Endometrial microvascular endothelial cells (primary cell): Measurements from ENCODE around the gene AFG3L2. TPM values are rescaled to one million over a fixed set of nuclear protein-coding genes. Genes with fewer than 3 reads are reported as not detected.
"Not testable (repeated sequence)": the region's sequence is repeated elsewhere in the genome, so short reads cannot be mapped to it uniquely, and the experiment has no call there.

Experiments
- in situ Hi-C: cut with HindIII; loops from 2 replicates; pipeline ENCODE4 v1.10.0; 2017; ENCODE audit warnings: low sequenced_read_pairs, low pct_unique_long_range_greater_than_20kb; ENCODE audit errors: inconsistent ontology term
- total RNA-seq: library from RNA; depleted of rRNA; stranded (reverse); fragments of >200 nt; gene quantifications from one replicate; pipeline ENCODE4 v1.2.3, GENCODE V29; 2015; ENCODE audit errors: inconsistent ontology term

Gene AFG3L2
- total RNA-seq, 1 donor from 2014 or later, result 50.6 TPM

DNA sequence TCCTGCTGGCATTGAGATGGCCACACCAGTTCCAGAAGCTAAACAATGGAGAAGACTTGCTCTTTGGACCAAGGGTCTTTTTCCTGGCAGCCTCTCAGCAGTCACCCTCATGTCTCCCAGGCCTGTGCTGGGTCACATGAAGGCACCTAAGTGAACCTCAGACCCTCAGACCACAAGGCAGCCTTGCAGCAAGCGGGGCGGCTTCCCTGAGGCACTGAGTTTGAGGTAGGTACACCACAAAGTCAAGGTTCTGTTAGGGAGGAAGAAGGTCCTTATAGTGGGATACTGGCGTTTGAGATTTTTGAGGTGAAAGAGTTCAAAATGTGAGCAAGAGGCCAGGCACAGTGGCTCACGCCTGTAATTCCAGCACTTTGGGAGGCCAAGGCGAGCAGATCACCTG, 22.2 kb upstream of the AFG3L2 start:
- in situ Hi-C loops, result no loop called here

DNA sequence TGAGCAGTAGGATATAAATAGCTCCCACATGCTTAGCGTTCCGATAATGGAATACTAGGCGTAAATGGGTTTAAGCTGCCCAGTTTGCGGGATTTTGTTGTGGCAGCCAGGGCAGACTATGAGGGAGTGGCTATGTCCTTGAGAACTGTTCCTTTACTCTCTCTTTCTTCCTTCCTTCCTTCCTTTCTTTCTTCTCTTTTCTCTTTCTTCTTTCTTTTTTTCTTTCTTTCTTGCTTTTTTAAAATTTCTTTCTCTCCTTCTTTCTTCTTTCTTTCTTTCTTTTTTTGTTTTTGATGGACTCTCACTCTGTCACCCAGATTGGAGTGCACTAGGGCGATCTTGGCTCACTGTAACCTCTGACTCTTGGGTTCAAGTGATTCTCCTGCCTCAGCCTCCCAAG, 21.6 kb upstream of the AFG3L2 start:
- in situ Hi-C loops, result no loop called here

DNA sequence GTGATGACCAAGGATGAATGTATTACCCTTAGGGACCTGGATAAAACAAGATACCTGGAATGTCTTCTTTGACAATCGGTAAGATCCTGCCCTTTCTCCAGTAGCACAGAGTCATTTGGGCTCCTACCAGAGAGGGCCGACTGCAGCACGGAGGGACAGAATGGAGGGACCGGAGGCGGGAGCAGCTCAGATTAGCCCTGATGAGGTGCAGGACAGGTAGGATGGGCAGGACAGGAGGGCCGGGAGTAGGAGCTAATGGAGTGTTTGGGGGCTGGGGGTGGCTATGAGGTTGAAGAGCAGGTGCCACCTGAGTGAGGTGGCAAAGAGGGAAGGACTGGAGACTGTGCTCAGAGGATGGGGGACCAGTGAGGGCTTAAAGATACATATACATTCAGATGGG, 20.8 kb upstream of the AFG3L2 start:
- in situ Hi-C loops, result no loop called here

DNA sequence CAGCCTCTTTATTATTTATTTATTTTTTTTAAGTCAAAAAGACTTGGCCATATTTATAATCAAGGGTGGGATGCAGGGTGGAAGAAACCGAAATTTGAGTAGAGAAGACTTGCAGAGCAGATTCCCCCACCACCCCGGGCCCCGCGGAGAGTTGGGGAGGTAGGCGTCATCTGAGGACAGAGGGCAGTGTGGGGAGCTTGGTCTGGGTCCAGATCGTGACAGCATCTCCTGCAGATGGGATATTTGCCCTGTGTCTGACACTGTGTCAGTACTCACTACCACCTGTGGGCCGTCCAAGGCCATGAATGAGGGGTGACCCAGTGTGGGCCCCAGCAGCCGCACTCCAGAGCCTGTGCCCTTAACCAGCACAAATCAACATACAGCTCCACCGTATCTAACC, 20.2 kb upstream of the AFG3L2 start:
- in situ Hi-C loops, result no loop called here

DNA sequence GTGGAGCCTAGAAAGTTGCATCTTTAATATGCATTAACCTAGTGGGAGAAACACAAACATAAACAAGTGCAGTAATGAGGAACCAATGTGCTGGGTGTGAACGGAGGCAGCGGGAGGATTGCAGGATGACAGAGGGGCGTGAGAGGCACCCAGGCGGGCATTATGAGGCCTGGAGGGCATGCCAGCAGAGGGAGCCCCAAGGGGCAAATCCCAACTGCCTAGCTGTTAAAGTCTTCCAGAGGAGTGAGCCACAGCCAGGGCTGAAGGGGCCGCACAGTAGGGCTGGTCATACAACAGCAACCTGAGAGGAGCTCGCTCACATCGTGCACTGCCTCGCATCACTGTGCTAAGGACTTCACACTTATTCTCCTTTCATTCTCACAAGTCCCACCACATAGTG, 17.4 kb upstream of the AFG3L2 start:
- in situ Hi-C loops, result no loop called here

DNA sequence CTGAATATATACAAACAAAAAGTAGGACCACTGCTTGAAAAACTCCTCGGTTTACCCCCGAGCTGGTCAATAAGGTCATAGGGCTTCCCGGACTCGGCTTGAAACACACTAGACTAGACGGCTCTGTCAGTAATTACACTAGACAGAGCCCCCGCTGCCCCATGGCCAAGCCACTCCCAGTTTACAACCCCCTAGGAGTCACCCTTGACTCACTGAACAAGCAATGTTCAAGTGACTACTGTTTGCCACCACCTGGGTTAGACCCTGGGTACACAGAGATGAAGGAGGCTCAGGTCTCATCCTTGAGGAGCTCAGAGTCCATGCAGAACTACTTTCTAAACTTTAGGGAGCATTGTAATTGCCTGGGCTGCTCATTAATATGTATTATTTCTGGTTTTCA, 17.0 kb upstream of the AFG3L2 start:
- in situ Hi-C loops, result no loop called here

DNA sequence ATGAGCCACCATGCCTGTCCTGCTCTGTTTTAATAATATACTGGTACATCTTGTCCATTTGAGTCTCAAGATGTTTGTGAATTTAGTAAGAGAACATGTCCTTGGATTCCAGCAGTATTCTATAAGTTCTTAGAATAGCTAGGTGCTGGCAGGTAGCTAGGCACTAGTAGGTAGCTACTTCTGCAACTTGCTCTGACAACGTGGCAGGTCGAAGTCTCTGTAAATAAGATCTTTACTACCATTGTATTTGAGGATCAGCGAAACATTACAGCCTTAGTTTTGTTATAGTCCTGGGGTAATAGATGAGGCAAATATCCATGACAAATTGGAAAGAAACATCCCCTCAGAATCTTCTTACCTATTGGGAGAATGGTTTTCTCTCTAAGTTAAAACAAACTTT, 16.5 kb upstream of the AFG3L2 start:
- in situ Hi-C loops, result no loop called here

DNA sequence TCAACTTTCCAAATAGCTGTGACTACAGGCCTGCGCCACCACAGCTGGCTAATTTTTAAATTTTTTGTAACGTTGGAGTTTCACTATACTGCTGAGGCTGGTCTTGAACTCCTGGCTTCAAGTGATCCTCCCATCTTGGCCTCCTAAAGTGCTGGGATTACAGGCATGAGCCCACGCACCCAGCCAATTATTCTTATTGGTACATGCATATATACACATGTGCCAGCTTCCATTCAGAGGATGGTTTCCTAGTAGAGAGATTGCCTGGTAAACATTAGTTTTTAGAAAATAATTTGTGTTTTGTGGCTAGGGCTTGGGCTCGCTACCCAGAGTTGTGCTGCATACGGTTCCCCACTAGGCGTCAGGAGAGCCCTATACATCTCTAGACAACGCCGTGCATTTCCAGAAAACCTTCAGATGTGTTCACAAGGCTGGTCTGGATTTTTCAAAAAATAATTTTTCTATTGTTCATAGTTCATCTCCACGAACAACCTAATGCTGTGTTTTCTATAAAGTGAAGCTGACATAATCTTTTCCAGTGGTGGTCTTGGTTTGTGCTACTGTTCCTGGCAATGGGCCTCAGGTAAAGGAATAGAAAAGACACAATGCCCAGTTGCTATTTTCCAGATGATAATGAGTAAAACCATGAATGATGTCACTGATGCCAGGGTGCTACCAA, 14.6 kb upstream of the AFG3L2 start:
- in situ Hi-C loops, result no loop called here

DNA sequence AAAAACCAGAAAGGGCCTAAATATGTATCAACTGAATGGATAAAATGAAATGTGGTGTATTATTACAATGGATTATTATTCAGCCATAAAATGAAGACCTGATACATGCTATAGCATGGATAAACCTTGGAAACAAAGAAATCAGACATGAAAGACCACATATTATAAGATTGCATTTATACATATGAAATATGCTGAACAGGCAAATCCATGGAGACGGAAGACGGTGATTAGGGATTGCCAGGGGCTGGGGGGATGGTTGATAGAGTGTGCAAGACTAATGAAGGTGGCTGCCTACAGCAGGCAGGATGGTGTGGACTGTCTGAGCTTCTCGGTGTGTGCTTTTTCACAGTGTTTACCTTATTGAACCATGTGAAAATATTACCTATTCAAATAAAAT, 11.4 kb upstream of the AFG3L2 start:
- in situ Hi-C loops, result no loop called here

DNA sequence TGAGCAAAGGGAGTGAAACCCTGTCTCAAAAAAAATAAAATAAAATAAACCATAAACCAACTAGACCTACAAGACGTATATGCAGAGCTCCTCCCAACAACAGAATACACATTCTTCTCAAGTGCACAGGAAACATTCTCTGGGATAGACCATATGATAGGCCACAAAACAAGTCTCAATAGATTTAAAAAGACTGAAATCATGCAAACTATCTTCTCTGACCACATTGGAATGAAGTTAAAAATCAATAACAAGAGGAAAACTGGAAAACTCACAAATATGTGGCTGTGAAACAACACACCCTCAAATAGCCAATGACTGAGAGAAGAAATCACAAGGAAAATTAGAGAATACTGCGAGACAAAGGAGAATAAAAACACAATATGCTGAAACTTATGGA, 7.2 kb upstream of the AFG3L2 start:
- in situ Hi-C loops, result no loop called here

DNA sequence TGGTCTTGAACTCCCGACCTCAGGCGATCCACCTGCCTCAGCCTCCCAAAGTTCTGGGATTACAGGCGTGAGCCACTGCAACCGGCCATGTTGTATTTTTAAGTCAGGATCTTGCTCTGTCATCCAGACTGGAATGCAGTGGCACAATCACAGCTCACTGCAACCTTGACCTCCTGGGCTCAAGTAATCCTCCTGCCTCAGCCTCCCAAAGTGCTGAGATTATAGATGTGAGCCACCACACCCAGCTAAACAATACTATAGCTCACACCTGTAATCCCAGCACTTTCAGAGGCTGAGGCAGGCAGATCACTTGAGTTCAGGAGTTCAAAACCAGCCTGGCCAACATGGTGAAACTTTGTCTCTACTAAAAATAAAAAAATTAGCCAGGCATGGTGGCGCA, 6.7 kb upstream of the AFG3L2 start:
- in situ Hi-C loops, result not testable (repeated sequence)

DNA sequence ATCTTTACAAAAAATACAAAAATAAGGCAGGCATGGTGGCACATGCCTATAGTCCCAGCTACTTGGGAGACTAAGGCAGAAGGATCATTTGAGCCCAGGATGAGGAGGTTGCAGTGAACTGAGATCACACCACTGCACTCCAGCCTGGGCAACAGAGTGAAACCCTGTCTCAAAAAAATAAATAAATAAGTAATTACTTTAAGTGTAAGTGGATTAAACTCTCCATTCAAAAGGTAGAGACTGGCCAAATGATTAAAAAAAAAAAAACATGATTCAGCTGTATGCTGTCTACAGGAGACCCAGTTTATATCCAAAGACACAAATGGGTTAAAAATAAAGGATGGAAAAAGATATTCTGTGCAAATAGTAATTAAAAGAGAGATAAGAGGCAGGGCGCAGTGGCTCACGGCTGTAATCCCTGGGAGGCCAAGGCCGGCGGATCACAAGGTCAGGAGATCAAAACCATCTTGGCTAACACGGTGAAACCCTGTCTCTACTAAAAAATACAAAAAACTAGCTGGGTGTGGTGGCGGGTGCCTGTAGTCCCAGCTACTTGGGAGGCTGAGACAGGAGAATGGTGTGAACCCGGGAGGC, 5.3 kb upstream of the AFG3L2 start:
- in situ Hi-C loops, result not testable (repeated sequence)

DNA sequence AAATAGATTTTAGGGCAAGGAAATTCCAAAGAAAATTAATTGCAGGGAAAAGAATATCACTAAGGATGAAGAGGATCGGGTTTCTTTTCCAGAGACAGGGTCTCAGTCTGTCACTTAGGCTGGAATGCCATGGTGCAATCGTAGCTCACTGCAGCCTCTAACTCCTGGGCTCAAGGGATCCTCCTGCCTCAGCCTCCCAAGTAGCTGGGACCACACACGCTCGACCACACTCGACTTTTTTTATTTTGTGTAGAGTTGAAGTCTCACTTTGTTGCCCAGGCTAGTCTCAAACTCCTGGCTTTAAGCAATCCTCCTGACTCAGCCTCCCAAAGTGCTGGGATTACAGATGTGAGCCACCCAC, 1.2 kb upstream of the AFG3L2 start:
- in situ Hi-C loops, result not testable (repeated sequence)

DNA sequence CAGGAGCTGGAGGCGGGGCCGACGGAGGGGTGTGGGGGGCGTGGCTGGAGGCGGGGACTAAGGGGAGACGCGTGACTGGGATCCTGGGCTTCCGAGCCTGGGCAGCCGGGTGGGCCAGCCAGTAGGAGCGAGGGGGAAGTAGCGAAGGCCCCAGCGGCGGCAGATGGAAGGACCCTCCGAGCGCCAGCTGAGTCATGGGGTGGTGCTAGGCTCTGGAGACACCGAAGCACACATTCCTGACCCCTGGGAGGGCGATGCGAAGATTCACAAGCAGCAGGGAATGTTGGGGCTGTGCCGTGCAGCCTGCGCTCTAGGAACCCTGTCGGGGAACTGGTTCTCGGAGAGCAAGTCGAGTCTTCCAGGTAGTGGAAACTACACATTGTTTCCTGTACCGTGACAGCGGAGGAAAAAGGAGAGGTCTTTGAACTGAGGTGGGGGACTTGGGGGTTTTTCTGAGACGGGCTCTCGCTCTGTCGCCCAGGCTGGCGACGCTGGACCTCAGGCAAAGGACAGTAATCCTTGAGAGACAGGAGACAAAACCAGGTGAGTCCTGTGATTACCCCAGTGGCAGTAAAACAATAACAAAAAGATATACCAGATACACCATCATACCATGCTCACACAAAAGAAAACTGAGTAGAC, 650 bp upstream of the AFG3L2 start:
- in situ Hi-C loops, result no loop called here

DNA sequence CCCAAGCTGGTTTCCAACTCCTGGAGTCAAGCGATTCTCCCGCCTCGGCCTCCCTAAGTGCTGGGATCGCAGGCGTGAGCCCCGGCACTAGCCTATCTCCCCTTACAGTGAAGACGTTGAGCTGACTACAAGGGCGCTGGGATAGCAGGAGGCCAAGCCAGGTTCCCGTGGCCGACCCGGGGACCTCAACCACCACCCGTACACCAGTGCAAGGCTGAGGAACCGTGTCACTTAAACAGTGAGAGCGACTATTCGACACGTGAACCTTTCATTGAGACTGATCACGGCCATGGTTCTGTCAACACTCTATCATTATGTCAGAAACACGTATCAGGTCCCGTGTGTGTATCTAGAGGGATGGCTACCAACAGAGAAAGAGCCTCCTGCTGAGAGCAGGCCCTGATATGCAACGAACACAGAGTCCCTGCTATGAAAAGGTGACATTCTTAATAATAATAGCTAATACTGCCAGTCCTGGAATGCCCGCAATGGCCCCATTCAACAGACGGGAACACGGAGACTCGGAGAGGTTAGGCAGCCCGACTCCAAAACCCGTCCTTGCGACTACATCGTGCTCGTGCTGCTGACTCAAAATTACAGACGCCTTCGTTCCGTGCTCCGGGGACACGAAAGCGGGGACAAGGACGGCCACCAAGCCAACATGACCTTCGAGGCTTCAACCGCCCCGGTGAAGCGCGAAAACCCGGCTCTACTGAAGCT, 833 bp downstream of the AFG3L2 start:
- in situ Hi-C loops, result no loop called here

DNA sequence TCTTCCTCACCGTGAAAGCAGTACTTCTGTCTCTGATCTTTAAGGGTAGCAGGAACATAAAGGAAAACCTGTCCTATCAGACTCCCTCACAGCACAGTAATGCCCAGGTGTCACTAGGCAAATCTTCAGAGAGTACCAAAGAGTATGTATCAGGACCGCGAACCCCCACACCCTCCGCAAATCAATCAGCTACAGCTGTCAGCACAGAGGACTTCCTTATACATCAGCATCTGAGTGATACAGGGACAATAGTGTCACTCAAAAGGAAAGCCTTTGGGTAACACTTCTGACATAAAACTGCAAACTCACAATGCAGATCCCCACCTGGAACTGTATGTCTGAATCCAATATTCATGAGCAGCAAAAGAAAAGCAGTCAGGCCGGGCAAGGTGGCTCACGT, 2.6 kb downstream of the AFG3L2 start:
- in situ Hi-C loops, result no loop called here

DNA sequence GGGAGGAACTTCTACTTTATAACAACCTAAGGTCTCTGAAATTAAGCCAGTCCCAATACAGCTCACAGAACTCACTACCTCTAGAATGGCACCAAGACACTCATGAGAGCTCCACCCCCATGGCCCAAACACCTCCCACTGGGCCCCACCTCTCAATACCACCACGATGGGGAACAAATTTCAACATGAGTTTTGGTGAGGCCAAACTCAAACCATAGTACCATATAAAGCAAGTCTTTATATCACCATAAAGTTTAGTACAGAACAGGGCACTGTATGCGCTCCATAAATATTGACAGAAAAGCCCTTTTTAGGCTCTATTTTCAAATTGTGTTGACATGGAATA, 3.3 kb downstream of the AFG3L2 start:
- in situ Hi-C loops, result no loop called here

DNA sequence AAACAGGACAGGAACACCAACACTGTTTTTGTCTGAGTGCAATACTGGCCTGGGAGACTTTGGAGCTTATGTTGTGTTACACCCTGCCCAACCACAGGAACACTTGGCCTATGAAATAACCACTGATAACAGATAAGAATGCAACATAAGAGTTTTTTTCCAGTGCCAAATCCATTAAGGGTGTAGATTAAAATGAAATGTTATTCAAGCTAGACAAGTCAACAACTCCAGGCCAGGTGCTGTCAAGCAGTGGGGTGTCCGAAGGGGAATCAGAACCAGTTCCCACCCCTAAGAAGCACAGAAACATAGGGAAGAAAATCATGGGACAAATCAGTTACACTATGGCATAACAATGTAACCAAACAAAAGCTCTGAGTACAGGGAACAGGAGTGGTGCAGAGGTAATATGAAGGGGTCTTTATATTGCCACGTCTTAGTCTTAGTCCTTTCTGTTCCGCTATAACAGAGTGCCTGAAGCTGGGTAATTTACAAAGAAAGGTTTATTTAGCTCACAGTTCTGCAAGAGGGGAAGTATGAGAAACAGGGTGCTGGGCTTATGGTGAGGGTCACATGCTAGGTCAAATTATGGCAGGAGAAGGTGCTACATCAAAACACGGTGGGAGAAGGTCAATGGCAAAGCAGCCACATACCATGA, 3.8 kb downstream of the AFG3L2 start:
- in situ Hi-C loops, result no loop called here

DNA sequence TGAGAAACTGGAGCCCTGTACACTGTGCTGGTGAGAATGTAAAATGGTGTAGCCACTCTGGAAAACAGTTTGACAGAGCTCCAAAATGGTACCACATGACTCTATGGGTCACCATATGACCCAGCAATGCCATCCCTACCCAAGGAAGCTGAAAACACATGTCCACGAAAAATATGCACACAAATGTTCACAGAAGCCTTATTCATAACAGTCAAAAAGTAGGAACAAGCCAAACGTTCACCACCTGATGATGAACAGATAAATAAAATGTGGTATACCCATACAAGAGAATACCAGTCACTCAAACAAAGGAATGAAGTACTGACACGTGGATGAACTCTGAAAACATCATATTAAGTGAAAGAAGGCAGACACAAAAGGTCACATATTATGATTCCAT, 4.6 kb downstream of the AFG3L2 start:
- in situ Hi-C loops, result no loop called here

DNA sequence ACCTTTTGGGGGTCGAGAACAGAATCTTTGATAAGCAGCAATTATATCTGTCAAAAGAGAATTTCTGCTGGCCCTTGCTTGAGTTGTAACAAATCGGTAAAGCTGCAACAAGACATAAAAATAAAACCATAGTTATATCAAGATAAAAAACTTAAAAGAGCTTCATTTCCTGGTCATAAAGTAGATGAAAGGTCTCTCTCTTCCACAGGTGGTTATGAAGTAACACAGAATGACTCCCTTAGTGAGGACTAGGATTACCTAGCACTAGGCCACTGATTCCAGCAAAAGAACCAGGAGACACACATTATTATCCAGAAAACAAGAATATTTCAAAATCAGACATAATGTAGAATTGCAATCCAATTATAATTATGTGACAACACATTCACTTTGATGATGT, 5.4 kb downstream of the AFG3L2 start:
- in situ Hi-C loops, result no loop called here
